IPS-20b (cell line): ENCODE measurements around the gene KRT36.

Experiments used
- H3K27ac ChIP-seq: one replicate; pipeline ENCODE4 v1.5.1; 2013; ENCODE audit warnings: low read length
- H3K27me3 ChIP-seq: 2 replicates; pipeline ENCODE4 v1.6.1; 2013; ENCODE audit warnings: mild to moderate bottlenecking, low read length, inconsistent platforms; ENCODE audit not compliant: insufficient read depth
- H3K36me3 ChIP-seq: 2 replicates; pipeline ENCODE4 v1.6.1; 2013; ENCODE audit warnings: low read depth, mild to moderate bottlenecking, inconsistent platforms, low read length, moderate library complexity; ENCODE audit not compliant: insufficient read depth
- H3K4me1 ChIP-seq: 2 replicates; pipeline ENCODE4 v1.6.1; 2013; ENCODE audit warnings: mild to moderate bottlenecking, control low read depth, inconsistent platforms, low read length, moderate library complexity; ENCODE audit not compliant: insufficient read depth
- H3K4me3 ChIP-seq: 2 replicates; pipeline ENCODE4 v1.5.1; 2013; ENCODE audit warnings: mild to moderate bottlenecking, low read length, inconsistent platforms
- H3K9ac ChIP-seq: 2 replicates; pipeline ENCODE4 v1.6.1; 2013; ENCODE audit warnings: low read depth, mild to moderate bottlenecking, inconsistent platforms, low read length, moderate library complexity
- H3K9me3 ChIP-seq: 2 replicates; pipeline ENCODE4 v1.6.1; 2013; ENCODE audit warnings: mild to moderate bottlenecking, low read depth, low read length, inconsistent platforms; ENCODE audit not compliant: insufficient read depth

The KRT36 gene

DNA sequence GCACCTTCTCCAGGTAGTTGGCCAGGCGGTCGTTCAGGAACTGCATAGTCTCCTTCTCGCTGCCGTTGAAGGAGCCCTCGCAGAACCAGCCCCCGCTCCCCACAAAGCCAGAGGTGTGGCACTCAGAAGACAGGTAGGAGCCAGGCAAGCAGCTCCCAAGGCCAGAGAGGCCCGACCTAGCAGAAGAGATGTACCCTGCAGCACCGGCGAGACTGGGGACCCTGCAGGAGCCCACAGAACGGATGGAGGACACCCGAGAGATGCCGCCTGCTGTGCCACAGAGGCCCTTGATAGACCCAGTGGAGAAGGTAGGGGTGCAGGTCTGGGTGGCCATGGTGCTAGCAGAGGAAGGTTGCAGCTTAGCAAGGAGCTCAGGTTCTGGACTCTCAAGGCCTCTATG lies at the start of gene KRT36:
TSS of gene KRT36 (minus strand) at position 380 of the 400 bp plus-strand sequence. CDS start at position 334, 46 bp downstream.
- no peaks in the 10 kb centered on the region for H3K4me1 ChIP-seq
- H3K36me3 ChIP-seq: no peaks in the 10 kb centered on the region
- H3K9me3 ChIP-seq: no peaks in the 10 kb centered on the region
- H3K9ac ChIP-seq: no peak within 1 kb of the TSS
- H3K27me3 ChIP-seq: peaks cover 16% of the 10 kb centered on the region
- H3K27ac ChIP-seq: no peak within 1 kb of the TSS
- no peak within 1 kb of the TSS for H3K4me3 ChIP-seq

DNA sequence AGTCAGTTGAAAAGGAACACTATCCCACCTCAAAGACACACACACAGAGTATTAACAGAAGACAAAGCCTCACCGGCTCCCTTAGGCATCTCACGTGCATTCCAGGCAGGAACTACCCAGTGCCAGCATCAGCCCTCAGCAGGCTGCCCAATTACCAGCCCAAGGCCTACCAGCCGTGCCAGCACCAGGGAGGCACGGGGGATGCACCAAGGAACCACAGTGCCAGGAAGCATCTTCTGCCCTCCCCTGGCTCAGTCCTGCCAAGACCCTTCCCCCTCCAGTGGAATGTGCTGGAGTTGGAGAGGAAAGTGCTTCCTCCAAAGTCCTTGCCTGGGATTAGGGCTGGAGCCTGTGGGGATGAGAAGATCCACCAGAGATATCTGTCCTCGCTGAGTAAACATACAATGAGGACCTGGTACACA lies 49.4 kb upstream of the KRT36 start:
- no peaks in the 10 kb centered on the region for H3K27me3 ChIP-seq
- no peak overlapping the region for H3K27ac ChIP-seq
- peak overlapping the region; percentile 21; the same call in 1 of the 2 replicates for H3K9ac ChIP-seq
- no peaks in the 10 kb centered on the region for H3K36me3 ChIP-seq
- H3K4me1 ChIP-seq: peaks cover 23% of the 10 kb centered on the region; the same call in 1 of the 2 replicates
- no peaks in the 10 kb centered on the region for H3K9me3 ChIP-seq
- no peak overlapping the region for H3K4me3 ChIP-seq

DNA sequence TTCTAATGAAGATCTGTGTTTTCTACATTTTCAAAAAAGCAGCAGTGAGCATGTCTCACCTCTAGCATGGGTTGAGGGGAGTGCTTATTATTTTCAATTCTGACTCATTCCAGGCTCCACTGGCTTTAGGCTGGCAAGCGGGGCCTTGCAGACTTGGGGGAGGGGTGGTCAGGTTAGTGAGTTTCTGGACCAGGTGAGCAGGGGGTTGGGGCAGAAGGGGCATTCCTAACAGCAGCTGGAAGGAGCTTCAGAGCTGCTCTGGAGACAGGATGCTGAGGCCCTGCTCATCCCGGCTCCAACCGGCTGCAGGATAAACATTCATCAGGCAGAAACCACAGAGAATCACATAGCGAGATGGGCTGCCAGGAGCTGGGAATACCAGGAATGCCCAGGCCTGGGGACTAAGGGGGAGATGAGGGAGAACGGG lies 48.9 kb upstream of the KRT36 start:
- peaks cover 23% of the 10 kb centered on the region; the same call in 1 of the 2 replicates for H3K4me1 ChIP-seq
- peak overlapping the region; percentile 21; the same call in 1 of the 2 replicates for H3K9ac ChIP-seq
- H3K27ac ChIP-seq: no peak overlapping the region

DNA sequence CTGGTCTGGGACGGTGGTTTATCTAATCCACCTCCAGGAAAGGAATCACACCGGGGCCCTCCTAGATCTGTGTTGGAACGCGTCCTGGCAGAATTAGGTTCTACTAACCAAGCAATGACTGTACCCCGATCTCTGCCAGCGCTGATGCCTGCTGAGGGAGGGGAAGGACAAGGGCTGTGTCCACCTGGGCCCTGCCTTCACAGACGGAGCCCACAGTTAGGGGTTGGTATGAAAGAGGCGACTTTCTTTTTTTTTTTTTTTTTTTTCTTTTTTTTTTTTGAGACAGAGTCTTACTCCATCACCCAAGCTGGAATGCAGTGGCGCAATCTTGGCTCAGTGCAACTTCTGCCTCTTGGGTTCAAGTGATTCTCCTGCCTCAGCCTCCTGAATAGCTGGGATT lies 48.3 kb upstream of the KRT36 start:
- H3K4me1 ChIP-seq: peaks cover 23% of the 10 kb centered on the region; the same call in 1 of the 2 replicates
- H3K36me3 ChIP-seq: no peaks in the 10 kb centered on the region
- H3K9ac ChIP-seq: no peak overlapping the region
- no peaks in the 10 kb centered on the region for H3K27me3 ChIP-seq
- H3K27ac ChIP-seq: no peak overlapping the region
- H3K4me3 ChIP-seq: no peak overlapping the region
- H3K9me3 ChIP-seq: no peaks in the 10 kb centered on the region

More for the DNA sequence above, 48.9 kb upstream of the KRT36 start:
- no peak overlapping the region for H3K4me3 ChIP-seq
- no peaks in the 10 kb centered on the region for H3K27me3 ChIP-seq
- no peaks in the 10 kb centered on the region for H3K9me3 ChIP-seq
- H3K36me3 ChIP-seq: no peaks in the 10 kb centered on the region

DNA sequence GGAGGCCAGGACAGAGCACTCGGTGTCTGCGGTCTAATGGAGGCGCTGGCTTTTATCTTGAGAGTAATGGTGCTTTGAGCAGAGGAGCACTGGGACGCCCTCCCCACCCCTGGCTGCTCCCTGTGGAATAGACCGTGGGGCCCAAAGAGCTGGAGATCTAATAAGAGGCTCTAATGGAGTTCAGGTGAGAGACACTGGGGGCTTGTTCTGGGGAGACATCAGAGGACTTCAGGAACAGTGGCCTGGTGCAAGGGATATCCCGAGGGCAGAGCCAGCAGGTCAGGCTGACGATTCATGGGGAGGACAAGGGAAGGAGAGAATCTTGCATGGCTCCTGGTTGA lies 47.9 kb upstream of the KRT36 start:
- no peaks in the 10 kb centered on the region for H3K36me3 ChIP-seq
- H3K4me3 ChIP-seq: no peak overlapping the region
- H3K9ac ChIP-seq: no peak overlapping the region
- H3K27ac ChIP-seq: no peak overlapping the region
- H3K27me3 ChIP-seq: no peaks in the 10 kb centered on the region
- no peaks in the 10 kb centered on the region for H3K9me3 ChIP-seq
- peaks cover 23% of the 10 kb centered on the region; the same call in 1 of the 2 replicates for H3K4me1 ChIP-seq

DNA sequence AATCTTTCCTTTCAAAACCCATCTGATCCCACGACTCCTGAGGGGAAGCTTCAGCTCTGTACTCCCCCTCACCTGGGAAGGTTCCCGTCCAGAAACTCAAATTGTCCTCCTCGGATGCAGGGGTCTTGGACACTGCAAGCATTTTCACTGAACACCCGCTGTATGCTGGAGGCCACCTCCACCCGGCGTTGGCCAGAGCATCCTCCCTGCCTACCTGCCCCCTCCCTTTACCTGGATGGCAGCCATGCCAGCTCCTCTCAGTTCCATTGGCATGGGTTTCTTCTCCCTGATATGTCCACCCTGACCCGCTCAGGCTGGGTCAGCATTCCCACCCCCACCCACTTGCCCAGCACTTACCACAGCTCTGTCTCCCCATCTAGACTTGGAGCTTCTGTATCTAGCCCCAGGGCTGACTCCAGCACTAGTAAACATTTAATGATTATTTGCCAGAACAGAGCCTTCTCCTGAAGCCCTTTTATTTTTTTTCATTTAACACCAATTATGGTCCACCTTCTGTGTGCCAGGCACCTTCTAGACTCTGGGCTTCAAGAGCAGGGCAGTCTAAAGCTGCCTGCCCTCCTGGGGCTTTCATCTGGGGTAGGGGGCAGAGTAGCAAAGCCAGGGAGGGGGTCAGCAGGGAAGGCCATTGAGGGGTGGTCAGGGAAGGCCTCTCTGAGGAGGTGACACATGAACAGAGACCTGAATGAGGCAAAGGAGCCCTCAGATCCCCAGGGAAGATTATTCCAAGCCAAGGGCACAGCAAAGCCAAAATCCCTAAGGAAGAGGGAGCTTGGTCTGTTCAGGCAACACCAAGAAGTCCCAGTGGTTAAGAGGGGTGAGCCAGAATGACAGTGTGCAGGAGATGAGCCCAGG lies 47.3 kb upstream of the KRT36 start:
- Histone ChIP-seq H3K27ac (no peak overlapping the region), H3K27me3 (no peaks in the 10 kb centered on the region), H3K9me3 (no peaks in the 10 kb centered on the region), H3K9ac (no peak overlapping the region), H3K4me3 (no peak overlapping the region), H3K4me1 (peaks cover 23% of the 10 kb centered on the region; the same call in 1 of the 2 replicates), H3K36me3 (no peaks in the 10 kb centered on the region)

DNA sequence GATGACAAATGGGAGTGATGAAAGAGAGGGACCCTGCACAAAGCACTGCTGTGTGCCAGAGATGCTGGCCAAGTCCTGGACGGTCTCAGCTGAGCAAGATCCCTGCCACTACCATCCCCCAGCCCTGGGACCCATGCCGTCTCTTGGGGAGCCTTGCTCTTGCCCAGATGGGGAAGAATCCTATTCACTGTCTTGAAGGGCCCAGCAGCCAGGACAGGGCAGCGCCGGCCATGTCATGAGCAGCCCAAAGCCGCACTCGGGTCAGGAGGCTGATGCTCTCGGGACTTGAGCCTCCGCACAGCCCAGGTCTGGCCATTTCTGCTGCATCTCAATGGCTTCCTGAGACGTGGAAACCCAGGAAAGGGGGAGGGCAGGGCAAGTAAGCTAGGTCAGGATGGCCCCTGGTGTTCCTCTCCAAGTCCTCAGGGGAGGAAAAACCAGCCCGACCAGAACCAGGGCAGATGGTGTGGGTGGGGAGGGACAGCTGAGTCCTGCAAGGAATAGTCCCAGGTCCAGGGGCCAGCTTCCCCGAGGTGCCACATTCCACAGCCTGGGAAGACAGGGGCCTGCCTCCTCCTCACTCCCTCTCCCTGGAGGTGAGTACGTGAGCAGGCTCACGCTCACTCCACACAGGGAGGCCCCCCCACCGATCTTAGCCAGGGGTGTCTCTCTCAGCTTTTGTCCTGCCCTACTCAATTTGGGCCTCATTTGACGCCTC lies 46.2 kb upstream of the KRT36 start:
- Histone ChIP-seq H3K4me3 (no peak overlapping the region), H3K27ac (no peak overlapping the region), H3K9ac (no peak overlapping the region), H3K4me1 (peaks cover 20% of the 10 kb centered on the region; the same call in 1 of the 2 replicates), H3K27me3 (no peaks in the 10 kb centered on the region), H3K36me3 (no peaks in the 10 kb centered on the region), H3K9me3 (no peaks in the 10 kb centered on the region)

DNA sequence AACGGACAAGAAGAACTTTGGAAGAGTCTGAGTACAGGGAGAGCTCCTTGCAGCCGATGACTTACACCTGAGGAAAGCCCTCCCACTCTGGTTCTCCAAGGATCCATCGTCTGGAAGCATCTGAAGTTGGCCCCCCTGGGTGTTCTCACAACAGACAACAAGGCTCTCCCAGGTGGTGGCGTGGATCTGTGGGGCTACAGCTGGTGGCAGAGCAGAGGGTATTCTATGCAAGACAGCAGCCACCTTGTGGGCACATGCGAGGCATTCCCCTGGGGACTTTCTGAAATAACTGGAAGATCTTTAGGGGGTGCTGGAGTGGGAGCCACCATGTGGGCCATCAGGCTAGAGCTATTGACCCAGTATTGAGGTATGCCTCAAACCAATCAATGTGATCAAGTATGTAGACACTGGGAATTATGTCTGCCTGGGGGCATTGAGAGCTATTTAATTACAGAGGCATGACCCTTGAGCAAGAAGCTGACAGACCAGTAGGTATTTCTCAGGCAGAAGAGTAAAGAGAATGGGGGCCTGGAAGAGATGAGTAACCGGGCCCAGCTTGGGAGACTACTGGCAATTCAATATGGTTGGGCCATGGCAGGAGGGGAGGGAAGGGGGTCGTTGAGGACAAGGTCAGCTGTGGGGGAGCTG lies 45.3 kb upstream of the KRT36 start:
- H3K27me3 ChIP-seq: no peaks in the 10 kb centered on the region
- no peak overlapping the region for H3K4me3 ChIP-seq
- H3K9me3 ChIP-seq: no peaks in the 10 kb centered on the region
- H3K4me1 ChIP-seq: peaks cover 19% of the 10 kb centered on the region
- no peak overlapping the region for H3K27ac ChIP-seq
- H3K9ac ChIP-seq: no peak overlapping the region
- no peaks in the 10 kb centered on the region for H3K36me3 ChIP-seq

DNA sequence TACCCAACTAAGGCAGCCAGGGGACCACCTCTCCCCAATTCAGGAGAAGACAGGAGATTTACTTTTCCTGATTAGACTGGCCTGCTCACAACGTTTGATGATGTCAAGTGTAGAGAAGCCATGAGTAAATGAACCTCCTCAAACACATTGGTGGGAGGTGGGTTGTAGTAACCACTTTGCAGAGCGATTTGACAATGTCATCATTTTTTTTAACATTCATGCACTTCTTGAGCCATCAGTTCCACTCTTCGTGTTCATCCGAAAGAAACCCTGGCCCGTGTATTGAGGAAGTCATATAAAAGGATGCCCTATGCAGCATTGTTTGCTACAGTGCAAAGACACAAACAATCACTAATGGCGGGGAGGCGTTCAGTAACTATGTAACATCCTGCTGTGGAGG lies 43.9 kb upstream of the KRT36 start:
- Histone ChIP-seq H3K36me3 (no peaks in the 10 kb centered on the region), H3K4me1 (peaks cover 24% of the 10 kb centered on the region), H3K9ac (no peak overlapping the region), H3K4me3 (no peak overlapping the region), H3K27me3 (peaks cover 5% of the 10 kb centered on the region), H3K27ac (no peak overlapping the region), H3K9me3 (no peaks in the 10 kb centered on the region)

DNA sequence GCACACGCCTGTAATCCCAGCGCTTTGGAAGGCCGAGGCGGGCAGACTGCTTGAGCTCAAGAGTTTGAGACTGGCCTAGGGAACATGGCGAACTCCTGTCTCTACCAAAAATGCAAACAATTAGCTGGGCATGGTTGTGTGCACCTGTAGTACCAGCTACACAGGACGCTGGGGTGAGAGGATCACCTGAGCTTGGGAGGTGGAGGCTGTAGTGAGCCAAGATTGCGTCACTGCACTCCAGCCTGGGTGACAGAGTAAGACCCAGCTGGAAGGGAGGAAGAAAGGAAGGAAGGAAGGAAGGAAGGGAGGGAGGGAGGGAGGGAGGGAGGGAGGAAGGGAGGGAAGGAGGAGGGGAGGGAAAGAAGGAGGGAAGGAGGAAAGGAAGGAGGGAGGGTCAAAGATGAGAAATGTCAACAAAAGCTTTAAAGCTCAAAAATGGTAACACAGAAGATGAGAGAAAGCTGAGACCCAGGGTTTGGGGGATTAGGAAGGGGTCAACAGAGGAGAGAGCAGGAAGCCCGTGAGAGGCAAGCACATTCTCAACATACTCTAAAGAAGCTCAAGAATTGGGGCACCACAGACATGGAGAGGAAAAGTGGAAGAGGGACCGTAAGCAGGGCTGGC lies 43.3 kb upstream of the KRT36 start:
- Histone ChIP-seq H3K27me3 (peaks cover 5% of the 10 kb centered on the region), H3K9ac (no peak overlapping the region), H3K4me3 (no peak overlapping the region), H3K36me3 (no peaks in the 10 kb centered on the region), H3K27ac (no peak overlapping the region), H3K4me1 (peaks cover 24% of the 10 kb centered on the region), H3K9me3 (no peaks in the 10 kb centered on the region)

DNA sequence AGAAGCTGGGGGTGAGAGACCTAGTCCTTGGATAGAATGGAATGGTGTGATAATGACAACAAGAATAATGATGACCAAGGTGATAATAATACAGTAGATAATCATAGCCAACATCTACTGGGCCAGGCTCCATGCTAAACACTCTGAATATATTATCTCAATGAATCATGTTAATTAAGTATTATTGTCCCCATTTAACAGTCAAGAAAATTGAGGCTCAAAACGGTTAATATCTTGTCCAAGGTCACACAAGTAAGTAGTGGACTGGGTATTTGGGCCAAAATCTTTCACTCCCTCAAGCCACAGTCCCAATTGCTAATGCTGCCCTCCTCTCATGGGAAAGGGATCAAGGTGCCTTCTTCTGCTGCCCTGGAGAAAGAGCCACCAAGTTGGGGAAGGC lies 42.3 kb upstream of the KRT36 start:
- no peak overlapping the region for H3K4me3 ChIP-seq
- no peak overlapping the region for H3K9ac ChIP-seq
- peaks cover 24% of the 10 kb centered on the region for H3K4me1 ChIP-seq
- H3K9me3 ChIP-seq: no peaks in the 10 kb centered on the region
- H3K27ac ChIP-seq: no peak overlapping the region
- no peaks in the 10 kb centered on the region for H3K36me3 ChIP-seq
- H3K27me3 ChIP-seq: peaks cover 13% of the 10 kb centered on the region
